Mucosa of gallbladder (tissue), 1 donor: ENCODE measurements around the gene CIDEA. TPM values are rescaled to one million over a fixed set of nuclear protein-coding genes. Genes with fewer than 3 reads are reported as not detected.
"Not testable (repeated sequence)": the region's sequence is repeated elsewhere in the genome, so short reads cannot be mapped to it uniquely, and the experiment has no call there.

Source experiments
- DNase-seq: peaks from one replicate; pipeline ENCODE4 v3.0.0-alpha.2; 2020; ENCODE audit warnings: low spot score
- total RNA-seq: library from RNA; stranded (reverse); gene quantifications from one replicate; pipeline ENCODE4 v1.2.1, GENCODE V29; 2021
- donor health status: DM: no; HTN: no; CAD: no.

CIDEA gene, protein sequence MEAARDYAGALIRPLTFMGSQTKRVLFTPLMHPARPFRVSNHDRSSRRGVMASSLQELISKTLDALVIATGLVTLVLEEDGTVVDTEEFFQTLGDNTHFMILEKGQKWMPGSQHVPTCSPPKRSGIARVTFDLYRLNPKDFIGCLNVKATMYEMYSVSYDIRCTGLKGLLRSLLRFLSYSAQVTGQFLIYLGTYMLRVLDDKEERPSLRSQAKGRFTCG
- total RNA-seq: not detected

DNA sequence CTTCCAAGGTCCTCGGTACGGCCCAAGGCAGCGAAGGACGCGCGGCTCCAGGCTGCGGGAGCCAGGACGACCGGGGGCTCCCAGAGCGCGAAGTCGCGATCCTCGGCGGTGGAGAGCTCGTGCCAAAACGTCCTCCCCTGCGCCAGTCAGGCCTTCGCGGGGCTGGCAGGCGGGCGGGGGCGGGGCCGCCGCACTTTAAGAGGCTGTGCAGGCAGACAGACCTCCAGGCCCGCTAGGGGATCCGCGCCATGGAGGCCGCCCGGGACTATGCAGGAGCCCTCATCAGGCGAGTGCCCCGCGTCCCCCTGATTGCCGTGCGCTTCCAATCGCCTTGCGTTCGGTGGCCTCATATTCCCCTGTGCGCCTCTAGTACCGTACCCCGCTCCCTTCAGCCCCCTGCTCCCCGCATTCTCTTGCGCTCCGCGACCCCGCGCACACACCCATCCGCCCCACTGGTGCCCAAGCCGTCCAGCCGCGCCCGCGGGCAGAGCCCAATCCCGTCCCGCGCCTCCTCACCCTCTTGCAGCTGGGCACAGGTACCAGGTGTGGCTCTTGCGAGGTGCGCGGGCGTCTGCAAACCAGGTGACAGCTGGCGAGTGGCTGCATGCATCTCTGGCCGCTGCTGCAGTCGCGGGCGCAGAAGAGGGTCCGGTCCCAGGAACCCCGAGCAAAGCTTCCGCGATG lies at the start of gene CIDEA:
Gene CIDEA (plus strand): TSS at position 226 of the 684 bp plus-strand sequence. CDS start 23 bp downstream, at position 249.
- no peak for DNase-seq

DNA sequence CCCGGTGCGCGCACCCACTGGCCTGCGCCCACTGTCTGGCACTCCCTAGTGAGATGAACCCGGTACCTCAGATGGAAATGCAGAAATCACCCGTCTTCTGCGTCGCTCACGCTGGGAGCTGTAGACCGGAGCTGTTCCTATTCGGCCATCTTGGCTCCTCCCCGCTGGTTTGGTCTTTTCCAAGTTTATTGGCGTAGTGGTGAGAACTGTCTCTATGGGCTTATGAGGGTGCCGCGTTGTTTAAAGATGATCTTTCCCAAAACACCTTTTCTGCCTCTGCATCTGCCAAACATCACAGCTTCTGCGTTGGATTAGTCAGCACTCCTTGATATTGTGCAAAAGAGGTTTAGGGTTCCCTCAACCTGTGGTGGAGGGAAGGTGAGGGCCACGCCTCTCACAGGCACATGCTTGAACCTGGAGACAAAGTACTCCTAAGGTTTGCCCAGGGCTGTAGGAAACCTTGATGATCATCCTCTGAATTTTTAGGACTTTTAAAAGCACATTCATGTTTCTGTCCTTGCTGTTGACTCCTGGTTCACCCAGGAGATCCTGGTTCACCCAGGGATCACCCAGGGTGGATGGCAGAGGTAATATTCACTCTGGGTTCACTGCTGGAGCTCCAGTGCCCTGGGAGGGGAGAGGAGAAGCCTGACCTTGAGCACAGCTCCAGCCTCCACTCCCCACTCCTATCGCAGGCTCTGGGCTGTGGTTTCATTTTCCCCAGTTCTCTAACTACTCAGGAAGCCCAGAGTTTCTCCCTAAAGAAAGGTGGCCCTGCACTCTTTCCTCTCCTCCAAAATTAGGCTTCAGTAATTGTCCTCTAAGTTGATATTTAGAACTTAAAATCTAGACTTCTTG lies 45.6 kb upstream of the CIDEA start:
- not testable (repeated sequence) for DNase-seq

DNA sequence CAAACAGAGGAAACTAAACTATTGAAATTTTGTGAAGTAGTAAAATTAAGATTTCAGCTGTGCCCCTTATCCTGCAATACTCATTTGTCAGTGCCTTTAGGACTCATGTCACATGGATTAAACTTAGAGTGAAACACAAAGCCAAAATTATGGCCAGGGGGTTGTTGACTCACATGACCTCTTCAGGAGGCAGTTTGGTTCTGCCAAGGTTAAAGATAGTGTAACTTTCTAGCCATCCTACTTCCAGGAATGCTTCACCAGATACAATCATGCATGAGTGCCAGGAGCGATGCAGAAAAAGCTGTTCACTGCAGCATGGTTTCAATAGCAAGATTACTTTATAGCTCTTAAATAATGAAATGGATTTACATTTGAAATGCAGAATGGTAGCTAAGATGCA lies 41.9 kb upstream of the CIDEA start:
- not testable (repeated sequence) for DNase-seq

DNA sequence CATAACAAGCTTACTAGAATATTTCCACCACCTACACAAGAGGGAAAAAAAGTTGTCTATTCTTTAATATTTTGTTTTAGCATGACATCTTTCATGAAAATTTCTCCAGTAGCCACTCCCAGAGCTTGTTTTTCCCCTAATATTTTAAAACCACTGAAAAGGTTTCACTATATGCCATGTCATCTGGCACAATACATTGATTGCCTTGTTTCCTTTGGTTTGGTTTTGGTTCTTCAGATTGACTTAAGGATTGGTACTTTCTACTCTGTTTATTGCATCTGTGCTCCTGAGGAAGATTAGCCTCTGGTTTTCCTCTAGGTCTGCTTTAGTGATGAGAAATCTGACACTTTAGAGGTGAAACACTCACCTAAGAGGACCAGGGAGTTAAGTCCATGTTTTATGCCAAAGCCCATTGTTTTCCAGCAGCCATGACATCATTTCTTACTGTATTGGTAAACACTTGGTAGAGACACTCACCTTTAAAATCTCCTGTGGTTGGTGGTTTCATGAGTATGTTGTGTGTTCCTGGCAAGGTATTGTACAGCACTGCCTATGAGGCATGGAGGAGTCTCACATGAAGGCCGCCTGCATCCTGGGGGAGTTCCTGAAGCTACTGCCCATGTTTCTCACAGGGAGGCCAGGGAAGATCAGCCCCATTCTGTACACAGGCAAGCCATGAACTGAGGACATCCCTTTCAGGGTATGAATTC lies 39.7 kb upstream of the CIDEA start:
- DNase-seq: not testable (repeated sequence)

DNA sequence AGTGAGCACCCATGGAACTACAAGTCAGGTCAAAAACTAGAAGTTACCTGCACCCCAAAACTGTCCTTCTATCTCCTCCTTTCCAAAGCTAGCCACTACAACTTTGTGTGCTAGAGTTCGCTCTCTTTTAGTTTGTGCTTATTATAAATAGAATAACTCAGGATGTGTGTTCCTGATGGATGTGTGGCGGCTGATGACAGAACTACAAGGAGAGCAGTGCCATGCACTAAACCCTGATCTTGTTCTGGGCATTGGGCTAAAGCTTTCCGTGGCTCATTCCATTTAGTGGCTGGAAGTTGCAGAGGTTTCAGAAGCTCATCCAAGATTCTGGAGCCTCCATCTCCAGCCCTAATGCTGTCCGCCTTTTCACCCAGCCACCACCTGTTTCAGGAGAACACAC lies 37.7 kb upstream of the CIDEA start:
- not testable (repeated sequence) for DNase-seq

DNA sequence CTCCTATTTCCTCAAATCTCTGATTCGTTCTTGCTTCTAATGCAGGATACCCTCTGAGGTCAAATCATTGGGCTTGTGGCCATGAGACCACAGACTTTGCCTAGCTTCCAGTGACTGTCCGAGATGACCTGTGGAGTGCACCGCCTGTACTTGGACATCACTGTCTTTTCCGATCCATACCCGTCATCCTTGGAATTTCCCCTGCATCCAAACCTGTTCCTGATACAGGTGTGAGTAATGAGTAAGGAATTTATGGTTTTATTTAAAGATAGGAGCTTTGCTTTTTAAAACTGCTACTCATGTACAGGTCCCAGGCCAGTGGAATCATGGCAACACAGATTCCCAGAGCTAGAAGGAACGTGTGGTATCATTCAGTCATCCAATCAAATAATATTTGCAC lies 35.6 kb upstream of the CIDEA start:
- DNase-seq: not testable (repeated sequence)

DNA sequence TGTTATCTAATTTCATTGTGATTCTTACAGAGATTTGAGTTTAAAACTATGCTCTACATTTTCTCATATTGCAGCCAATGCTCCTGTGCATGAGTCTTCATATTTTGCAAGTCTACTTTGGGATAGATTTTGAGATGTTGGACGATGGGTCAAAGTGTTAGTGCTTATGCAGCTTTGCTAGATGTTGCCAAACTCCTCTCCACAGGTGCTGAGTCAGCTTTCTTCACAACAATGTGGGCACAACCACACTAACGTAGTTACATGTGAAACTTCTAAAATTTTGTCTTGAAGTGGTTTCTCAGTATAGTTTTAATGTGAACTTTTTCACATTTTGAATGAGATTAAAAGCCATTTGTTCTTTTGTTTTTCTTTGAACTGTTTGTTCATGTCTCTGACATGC lies 32.1 kb upstream of the CIDEA start:
- DNase-seq: not testable (repeated sequence)

DNA sequence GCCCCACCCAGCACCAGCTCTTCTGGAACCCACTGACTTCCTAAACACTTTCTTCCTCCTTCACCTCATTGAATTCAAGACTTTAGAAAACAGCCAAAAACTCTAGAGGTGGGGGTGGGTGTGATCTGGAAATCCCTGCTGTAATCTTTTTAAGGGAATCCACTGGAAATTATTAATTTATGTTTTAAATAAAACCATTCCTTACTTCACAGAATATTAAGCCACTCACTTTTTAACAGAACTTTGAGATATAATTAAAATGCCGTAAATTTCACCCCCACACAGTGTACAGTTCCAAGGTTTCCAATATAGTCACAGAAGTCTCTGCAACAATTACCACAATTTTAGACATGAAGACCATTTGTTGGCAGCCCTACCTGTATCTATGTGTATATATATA lies 30.8 kb upstream of the CIDEA start:
- DNase-seq: not testable (repeated sequence)

DNA sequence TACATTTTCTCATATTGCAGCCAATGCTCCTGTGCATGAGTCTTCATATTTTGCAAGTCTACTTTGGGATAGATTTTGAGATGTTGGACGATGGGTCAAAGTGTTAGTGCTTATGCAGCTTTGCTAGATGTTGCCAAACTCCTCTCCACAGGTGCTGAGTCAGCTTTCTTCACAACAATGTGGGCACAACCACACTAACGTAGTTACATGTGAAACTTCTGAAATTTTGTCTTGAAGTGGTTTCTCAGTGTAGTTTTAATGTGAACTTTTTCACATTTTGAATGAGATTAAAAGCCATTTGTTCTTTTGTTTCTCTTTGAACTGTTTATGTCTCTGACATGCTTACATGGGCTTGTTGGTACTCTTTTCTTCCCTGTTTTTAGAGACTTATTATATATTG lies 27.4 kb upstream of the CIDEA start:
- DNase-seq: not testable (repeated sequence)

DNA sequence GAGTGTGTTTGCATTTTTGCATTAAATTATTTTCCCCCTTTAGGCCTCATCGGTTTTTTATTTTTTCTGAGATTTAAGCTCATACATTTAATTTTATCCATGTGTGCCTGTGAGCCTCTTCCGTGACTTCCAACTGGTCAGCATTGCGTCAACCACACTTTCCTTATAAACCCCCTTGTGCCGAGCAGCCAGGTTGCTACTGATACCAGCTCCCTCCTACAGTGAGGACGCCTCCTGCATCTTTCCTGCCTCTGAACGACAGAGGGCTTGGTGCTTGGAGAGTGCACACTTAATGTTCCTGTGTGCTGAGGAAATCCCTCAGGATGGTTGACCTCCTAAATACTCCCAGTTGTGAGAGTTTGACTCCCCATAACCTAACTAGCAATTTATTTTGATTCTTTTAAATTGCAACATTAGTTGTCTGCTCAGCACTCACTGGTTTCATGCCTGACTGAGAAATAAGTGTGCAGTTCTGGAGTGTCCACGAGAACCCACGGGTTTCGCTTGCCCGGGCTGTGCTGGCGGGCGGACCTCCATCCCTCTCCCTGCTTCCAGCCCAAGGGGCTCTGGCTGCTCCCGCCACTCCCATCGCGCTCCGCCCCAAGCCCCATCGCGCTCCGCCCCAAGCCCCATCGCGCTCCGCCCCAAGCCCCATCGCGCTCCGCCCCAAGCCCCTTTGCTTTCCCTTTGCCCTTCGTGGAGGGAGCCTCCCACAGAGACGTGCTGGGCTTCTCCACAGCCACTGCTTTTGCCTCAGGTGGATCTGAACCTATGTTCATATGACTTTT lies 26.6 kb upstream of the CIDEA start:
- DNase-seq: not testable (repeated sequence)

DNA sequence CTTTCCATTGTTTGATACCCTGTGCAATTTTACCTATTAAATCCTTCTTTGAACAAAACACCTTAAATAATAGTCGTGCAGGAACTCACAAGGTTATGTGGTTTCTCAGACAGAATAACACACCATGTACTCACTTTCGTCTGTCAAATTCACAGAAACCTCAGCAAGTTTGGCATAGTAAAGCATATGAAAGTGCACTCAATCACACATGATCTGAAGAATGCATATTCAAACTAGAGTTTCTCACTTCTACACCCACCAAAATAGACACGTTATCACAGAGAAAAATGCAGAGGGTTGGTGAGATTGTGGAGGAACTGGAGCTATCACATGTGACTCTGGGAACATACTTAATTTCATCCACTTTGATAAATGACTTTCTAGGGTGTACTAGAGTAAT lies 25.9 kb upstream of the CIDEA start:
- DNase-seq: not testable (repeated sequence)

DNA sequence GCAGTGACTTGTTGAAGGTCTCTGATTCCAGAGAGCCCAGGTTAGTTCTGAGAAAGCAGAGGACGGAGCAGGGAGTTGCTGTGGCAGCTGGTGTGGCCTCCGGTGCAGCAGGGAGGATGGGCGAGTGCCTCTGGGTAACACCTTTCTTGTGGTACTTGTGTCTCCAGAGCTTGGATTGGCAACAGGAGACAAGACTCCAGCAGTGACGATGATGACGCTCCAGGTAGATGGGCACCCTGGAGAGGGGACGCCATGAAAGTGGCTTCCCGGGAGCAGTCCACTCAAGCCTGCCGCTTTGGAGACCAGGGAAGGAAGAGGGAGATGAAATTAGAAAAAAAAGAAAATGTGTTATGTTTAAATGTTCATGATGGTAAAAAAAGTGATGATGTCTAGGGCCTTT lies 23.6 kb upstream of the CIDEA start:
- DNase-seq: not testable (repeated sequence)

DNA sequence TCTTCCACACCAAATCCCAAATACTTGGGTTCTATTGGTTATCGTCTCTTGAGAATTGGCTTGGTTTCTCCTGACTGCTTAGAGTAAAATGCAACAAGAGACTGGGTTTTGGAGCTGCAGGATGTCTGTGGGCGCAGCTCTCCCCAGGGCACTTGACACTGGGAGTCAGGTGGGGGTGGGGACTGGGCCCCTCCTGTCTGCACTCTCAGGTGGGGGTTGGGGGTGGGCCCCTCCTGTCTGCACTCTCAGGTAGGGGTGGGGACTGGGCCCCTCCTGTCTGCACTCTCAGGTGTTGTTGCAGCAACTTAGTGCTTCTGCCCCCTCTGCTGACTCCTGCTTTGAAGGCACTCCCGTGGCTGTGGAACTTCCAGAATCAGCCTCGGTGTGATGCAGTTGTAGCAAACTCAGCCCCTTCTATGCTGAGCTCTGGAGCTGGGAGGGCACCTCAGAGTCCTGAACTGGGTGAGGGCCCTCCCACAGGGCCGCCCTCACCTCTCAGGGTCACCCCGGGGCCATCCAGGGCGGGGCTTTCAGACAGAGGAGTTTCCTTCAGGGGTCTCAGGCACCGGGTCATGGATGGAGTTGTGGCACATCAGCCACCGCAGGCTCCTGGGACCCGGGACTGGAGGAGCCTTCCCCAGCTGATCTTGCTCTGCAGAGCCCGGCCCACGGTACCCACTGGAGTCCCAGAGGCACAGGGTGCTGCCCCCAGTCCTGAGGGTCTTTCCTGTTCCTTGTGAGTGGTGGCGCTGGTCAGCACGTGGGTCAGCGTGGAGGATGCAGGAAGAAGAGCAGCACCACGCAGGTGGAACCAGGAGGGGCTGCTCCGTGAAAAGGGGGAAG lies 22.9 kb upstream of the CIDEA start:
- DNase-seq: no peak

DNA sequence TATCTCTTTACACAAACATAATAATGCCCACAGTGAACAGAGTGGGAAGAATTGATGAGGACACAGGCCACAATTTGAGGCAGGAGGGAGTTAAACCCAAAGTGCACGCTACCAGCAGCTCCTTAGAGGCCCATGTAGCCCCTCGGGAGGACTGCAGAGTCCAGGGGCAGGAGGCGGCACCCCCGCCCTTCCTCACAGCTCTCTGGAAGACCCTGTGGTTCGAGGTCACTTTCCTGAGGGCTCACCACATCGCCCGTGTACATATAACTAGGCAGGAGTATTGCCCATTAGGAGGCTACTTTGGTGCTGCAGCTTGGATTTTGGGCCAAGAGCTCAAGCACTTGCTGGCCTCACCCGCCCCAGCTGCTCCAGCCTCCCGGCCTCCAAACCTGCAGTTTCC lies 22.2 kb upstream of the CIDEA start:
- DNase-seq: no peak

DNA sequence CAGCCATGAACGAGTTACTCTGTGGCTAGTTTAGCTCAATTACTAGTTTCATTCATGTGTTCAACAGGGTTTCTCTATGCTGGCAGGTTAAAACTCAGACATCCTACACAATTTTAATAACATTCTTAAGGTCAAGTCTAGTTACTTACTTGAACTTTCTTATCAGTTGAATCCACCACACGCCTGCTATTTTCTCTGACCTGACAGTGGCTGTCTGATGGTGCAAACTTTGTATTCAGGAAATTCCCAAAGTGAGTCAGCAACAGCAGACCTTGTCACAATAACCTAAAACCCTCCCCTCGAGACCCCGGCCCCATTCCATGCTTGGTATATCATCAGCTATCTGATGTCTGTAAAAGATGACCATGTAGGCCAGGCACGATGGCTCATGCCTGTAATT lies 20.8 kb upstream of the CIDEA start:
- DNase-seq: no peak

DNA sequence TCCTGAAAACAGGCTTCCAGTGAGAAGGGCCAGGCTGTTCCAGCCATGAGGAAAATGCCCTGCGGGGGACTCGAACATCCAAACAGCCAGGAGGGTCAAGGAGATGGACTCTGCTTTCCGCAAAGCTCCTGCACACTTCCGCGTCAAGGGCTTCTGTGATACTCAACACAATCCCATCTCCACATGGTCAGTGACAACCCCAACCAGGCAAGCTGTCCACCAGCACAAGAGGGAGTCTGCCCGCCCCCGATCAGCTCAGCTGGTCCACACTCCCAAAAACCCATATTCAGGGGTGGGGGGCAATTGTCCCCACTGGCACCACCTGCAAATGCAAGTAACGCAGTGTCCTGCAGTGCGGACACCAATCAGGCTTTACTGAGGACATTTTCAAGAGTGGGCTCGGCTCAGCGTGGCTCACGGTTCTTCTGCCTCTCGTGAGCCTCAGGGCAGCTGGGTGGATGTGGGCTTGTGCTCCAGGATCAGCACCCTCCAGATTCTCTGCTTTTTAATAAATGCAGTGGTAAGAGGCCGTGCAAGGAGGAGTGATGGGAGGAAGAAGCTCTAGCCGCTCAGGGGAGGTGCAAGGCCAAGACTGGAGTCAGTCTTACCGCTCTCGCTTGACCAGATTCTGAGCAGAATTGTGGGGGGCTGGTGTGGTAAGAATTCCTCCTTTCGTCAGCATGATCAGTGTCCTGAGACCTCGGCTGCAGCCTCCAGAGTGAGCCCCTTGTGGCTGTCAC lies 19.5 kb upstream of the CIDEA start:
- no peak for DNase-seq

DNA sequence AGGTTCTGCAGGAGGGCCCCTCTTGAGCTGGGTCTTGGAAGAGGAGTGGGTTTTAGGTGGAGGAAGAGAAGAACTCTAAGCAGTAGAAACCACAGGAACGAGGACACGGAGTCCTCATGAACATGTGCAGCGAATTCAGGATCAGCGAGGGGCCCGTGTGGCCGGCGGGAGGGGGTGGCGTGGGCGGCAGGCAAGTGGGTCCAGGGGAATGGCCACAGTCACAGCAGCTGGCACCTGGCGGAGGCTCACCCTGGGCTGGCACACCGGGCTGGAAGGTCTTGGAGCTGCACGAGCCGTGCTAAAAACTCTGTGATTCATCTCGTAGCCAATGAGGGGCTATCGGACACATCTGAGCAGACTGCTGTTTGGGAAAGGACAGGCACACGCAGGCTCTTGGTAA lies 18.0 kb upstream of the CIDEA start:
- no peak for DNase-seq

DNA sequence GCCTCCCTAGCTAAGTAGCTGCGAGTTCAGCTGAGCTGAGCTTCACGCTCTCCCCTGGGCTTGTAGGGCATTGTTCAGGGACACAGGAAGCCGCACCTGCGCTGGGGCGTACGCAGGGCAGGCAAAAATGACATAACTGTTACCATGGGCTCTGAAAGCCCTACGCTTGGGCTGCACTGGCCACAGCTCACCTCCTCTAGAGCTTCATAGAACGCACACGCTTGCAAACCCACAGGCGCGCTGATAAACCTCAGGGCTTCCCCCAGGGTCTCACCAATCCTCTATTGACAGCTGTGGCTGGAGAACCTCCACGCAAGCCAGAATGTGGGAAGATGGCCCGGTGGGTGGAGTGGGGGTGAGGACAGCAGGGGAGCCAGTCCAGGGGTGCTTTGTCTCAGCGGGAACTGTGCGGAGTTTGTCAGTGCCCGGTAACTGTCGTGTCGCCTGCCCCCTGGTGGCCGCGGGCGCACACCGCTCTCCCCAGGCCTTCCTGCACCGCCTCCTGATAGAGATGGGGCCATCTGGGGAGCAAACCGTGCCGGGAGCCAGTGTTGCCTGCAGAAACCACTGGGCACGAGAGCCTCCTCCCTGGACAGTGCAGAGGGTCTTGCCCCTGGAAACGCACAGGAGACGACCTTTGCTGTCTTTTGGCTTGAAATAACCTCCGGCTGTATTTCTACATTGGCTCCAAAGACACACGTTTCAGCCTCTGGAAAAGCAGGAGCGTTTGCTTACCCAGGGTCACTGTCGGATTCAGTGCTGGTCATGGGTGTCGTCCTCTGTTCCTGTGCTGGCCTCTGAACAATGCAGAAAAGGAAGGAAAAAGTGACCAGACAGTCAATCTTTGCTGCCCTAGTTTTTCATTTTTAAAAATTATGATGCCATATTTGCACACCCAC lies 17.0 kb upstream of the CIDEA start:
- peak; percentile 64 for DNase-seq
